ENCODE results near the gene WDFY3.
"Not testable (repeated sequence)": the region's sequence is repeated elsewhere in the genome, so short reads cannot be mapped to it uniquely, and the experiment has no call there.

Gene WDFY3

DNA sequence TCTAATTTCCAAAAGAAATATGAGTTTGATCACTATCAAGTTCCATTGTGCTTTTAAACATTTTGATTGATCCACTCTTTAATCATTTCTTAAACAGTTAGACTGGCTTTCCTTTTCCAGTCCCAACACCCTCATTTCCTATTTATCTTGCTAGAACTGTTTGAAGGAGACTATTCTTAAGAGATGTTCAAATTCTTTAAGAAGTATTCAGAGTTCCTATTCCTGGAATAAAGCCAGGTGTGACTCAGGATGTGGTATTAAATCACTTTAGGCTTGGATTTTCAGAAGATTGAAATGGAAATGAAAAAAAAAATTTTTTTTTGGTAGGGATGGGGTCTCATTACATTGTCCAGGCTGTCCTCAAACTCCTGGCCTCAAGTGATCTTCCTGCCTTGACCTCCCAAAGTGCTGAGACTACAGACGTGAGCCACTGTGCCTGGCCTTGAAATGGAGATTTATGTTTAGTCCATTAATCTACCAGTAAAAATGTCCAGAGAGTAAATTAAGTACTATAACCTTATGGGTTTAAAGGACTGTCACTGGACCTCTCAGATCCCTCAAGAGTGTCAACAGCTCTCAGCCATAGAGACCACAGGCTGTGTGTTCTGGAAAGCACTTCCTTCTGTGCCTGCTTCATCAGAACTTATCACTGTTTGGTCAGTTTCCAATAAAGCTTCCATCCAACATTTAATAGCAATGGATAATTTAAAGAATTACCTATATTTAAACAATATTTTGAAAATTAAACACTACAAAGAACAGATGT is 292.8 kb downstream of the WDFY3 start:
- DNase-seq (ENCODE audit: low read depth in 3 of 3), result no peak

DNA sequence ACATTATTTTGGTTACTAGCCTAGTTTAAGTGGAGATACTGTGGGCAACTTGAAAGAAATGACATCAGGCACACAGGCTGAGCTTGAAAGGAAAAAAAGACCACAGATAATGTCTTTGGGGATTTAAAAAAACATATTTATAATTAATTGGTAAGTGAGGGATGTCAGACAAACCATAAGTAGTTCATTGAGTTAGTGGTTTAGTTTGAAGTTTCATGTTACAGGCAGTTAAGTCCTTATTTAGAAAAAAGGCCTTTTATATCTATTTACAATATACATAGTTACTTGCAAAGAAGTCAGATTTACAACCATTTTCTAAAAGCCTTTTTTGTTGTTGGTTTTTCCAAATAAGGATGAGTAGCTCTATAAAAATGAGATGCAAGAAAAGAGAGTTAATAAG is 294.3 kb downstream of the WDFY3 start:
- DNase-seq (ENCODE audit: low read depth in 3 of 3), result no peak

DNA sequence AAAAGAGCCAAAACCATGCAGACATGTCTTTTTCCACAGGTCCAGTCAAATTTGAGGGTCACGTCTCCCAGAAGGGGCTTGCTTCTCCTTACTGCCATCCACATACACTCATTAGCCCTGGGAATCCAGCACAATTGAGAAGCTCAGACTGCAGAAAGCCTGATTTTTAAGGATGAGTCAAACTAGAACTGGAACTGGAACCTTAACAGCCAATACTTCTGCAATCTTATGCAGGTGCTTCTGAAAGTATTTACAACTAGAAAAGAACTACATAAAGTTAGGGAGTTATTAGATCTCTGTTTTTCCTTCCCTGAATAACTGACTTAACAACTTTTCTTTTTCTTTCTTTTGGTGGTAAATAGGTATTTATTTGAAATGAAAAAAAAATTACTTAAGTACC is 297.3 kb downstream of the WDFY3 start:
- DNase-seq (ENCODE audit: low read depth in 3 of 3), result no peak

DNA sequence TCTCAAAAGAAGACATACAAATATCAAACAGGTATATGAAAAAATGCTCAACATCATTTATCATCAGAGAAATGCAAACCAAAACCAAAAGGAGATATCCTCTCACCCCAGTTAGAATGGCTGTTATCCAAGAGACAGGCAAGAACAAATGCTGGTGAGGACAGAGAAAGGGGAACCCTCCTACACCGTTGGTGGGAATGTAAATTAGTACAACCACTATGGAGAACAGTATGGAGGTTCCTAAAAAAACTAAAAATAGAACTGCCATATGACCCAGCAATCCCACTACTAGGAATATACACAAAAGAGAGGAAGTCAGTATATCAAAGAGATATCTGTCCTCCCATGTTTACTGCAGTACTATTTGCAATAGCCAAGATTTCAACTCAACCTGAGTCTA is 300.1 kb downstream of the WDFY3 start:
- no peak for DNase-seq (ENCODE audit: low read depth in 3 of 3)

DNA sequence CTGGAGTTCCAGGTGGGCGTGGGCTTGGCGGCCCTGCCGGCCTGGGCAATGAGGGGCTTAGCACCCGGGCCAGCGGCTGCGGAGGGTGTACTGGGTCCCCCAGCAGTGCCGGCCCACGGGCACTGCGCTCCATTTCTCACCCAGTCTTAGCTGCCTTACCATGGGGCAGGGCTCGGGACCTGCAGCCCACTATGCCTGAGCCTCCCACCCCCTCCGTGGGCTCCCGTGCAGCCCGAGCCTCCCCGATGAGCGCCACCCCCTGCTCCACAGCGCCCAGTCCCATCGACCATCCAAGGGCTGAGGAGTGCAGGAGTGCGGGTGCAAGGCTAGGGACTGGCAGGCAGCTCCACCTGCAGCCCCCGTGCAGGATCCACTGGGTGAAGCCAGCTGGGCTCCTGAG is 301.7 kb downstream of the WDFY3 start:
- not testable (repeated sequence) for DNase-seq (ENCODE audit: low read depth in 3 of 3)

DNA sequence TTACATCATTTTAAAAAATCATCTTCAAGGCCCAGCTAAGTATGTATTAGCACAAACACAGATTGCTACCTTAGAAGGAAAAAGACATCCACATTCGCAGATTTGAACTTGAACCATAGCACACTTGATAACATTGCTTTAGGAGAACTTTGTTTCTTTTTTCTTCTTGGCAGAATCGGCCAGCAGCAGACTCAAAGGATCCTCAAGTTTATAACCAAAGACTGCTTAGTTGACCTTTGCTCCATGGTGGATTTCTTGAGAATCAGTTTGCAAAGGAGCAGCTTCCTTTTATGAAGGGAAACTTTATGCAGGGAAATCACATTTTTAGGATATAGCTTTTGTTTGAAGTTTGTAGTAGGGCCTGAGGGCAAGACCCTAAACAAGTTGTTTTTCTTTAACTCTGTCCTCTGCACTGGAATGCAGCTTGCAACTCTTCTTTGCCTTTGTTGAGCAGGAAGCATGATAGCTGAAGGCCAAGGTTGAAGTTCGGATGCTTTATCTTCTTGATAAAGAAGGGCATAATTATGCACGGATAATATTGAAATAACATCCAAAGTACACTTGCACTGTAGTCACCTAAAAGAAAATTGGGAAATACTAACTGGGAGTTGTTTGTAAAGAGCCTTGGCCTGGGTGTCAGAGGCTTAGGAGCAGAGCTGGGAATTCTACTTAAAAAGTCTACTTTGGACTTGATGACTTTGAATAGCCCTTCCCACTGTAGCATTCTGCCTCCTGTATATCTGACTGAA is 305.1 kb downstream of the WDFY3 start:
- DNase-seq (ENCODE audit: low read depth in 3 of 3), result no peak

DNA sequence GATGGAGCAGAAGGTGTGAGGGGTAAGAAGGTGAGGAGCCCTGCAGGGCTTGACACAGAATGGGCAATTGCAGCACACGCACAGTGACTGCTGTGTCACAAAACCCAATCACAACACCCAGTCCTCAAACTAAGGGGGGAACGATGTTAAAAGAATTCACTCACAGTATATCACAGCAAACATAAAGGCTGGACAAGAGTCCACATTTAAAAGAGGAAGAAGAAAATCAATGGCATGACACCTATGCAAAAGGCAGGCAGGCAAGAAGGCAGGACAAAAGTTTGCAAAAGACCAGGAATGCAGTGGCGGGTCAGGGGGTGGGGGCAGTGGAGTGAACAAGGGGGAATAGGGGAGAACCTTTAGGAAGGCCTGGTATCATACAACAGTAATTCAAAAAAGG is 305.9 kb downstream of the WDFY3 start:
- no peak for DNase-seq (ENCODE audit: low read depth in 3 of 3)

DNA sequence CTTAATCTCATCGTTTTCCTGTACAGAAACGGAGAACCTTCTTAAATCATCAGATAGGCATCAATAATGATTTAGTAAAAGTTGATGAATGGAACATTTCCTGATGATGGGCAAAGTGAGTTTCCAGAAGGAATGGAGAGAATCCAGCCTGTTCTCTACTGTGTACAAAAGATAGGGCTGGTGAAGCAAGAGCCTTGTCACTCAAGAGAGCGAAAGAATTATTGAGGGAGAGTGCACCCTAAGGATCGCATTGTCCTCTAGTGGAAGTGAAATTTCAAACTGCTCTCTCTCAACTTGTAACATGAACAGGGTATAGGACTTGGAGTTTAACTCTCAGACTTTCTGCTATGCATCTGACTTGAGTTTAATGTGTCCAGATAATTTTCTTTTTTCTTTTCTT is 314.0 kb downstream of the WDFY3 start:
- DNase-seq (ENCODE audit: low read depth in 3 of 3), result no peak

DNA sequence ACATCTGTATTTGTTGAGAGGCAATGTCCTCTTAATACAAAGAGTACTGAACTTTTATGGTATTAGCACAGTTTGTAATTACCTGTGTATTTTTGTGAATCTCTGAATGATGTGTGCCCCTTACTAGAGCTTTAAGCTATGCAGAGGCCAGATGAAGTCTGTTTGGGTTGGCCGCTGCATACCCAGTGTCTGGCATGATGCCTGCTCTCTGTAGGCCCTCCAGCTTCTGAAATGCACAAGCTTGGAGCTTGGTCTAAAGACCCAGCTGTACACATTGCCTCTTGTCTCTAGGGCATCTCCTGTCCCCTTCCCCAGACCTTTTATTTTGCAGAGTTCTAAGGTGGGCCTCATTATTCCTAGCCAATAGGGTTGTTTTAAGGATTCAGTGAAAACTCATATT is 315.0 kb downstream of the WDFY3 start:
- DNase-seq (ENCODE audit: low read depth in 3 of 3), result no peak

DNA sequence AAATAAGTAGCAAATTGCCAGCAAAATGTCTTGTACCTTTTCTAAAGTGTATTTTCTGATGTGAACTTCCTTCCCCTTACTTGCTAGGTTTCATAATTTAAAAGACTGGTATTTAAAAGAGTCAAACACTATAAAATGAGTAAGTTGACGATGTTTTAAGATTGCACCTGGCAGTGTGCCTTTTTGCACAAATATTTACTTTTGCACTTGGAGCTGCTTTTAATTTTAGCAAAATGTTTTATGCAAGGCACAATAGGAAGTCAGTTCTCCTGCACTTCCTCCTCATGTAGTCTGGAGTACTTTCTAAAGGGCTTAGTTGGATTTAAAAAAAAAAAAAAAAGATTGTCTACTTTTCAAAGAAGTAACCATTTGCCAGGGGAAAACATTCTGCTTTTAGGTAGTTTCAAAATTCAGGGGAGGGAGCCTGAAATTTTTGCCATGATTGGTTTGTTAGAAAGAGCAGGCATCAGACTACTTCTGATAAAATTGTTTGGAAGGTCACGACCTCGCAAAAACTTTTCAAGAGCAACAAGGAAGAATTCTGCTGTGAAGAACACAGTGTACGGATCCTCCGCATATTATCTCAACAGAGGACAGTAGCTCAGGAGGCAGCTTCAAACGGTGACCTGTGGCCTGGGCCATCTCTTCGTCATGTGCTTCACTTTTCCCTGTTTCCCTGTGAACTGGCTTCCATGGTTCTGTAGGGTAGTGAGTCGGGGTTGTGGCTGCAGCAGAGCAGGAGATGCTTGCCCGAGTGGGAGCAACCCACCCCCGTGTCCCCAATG is 317.4 kb downstream of the WDFY3 start:
- no peak for DNase-seq (ENCODE audit: low read depth in 3 of 3)

DNA sequence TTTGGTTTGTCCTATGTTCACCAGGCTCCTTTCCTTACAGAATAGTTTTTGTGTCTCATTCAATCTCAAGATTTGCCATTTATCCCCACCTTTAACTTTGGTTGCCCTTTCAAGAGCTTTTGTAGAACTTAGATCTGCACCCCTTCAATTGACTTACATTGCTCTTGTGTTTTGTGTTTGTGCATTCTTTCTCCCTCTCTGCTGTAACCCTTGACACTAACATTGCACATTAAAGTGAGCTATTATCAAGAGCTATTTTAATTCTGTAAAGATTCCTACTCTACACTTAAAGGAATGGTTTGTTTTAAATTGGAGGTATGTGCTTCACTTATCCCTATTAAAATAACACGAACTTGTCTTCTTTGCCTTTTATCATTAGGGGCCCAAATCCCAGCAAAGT is 318.3 kb downstream of the WDFY3 start:
- DNase-seq (ENCODE audit: low read depth in 3 of 3), result no peak

DNA sequence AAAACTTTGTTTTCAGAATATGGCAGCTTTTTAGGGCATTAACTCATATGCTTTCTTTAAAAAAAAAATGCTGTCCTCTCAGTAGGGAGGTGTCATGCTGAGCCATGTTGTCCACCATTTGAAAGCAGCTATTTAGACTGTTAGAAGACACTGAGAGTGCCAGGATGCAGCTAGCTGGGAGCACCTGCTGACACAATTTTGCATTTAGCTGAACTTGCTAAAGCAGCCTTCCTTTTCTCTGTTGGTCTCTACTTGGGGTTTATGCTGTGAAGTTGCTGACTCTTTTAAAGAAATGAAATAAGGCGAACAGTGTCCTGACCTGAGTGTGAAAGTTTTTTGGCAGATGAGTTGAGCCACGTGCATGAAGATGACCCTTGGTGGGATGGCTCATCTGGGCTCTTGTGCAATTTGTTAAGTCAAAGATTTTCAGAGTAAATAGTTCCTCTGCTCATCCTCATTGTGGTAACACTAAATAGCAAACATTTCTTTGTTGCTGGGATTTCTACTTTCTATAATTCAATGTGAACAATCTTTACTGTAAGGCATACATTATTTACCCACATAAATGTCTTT is 319.1 kb downstream of the WDFY3 start:
- no peak for DNase-seq (ENCODE audit: low read depth in 3 of 3)

DNA sequence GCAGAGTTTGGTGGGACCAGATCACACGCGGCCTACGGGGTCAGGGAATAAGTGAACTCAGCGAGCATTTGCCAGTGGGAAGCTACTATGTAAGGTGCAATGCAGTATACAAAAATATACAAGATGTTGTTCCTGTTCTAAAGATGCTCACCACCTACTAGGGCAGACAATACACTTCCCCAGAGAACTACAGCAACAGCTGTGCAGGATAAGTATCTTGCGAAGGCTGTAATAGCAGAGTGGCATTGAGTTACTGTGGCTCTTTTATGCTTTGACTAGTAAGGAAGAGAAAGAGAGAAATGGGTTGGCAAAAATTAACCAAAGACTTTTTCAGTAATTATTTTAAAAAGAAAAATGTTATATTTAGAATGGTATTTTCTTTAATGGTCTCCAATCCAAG is 322.4 kb downstream of the WDFY3 start:
- no peak for DNase-seq (ENCODE audit: low read depth in 3 of 3)

DNA sequence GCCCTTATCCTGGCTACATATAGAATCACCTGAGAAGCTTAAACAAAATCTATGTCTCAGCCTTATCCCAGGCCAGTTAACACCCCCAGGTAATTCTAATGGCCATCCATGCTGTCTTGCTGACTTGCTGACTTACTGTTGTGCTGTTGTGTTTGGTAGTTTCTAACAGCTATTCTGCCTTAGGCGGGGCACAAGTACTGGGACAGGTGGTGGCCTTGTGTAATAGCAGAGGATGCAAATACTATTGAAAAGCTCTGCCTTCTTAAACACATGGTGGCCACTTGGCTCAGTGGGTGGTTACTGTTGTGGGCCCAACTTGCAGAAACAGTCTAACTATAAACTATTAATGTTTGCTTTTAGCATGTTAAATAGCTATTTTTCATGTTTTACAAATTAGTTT is 327.3 kb downstream of the WDFY3 start:
- no peak for DNase-seq (ENCODE audit: low read depth in 3 of 3)

DNA sequence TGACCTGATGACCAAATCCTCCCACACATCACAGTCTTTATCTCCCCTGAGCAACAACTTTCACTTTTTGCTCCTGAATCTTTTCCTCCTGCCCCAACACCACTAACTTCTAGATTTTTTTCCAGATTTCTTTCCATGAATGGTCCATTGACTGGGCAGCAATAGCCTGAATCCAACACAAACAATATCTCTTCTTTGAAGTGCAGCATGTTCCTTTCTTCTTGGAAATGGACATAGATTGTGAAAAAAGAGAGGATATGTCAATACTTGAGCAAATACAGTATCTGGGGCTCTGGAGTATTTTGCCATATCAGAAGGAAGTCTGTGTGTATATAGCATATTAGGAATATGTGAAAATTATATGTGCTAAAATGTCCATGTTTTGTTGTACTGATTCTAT is 328.4 kb downstream of the WDFY3 start:
- DNase-seq (ENCODE audit: low read depth in 3 of 3), result no peak

DNA sequence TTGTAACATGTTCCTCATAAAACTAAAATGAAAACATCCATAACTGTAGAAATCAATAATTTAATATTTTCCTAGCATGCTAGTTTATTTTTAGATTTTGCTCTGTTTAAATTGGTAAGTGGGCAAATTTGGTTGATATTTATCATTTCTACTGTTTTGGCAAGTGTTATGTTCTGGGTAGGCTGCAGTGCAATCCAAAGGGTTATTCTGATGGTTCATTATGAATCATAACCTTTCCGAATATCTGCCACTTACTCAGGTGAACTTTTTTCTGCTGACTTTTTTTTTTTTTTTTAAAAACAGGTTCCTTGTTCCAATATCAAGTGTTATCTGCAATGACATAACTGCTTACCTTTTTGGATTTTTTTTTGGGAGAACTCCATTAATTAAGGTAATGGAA is 331.5 kb downstream of the WDFY3 start:
- no peak for DNase-seq (ENCODE audit: low read depth in 3 of 3)

DNA sequence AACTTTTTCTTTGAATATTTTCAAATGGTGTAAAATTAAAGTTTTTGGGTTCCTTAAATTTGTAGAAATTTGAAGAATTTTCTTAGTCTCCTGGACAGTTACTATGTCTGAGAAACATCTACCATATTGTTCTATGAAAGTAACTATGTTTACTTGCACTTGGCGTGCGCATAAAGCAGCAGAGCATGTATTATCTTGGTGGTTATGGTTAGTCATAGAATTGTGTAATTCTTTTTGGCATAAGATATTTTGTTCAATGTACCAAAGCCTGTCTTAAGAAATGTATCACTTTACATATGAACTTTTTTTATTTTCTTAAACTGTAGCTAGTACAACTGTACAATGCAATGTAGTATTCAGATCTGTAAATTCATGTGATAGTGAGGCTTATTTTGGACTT is 334.4 kb downstream of the WDFY3 start:
- no peak for DNase-seq (ENCODE audit: low read depth in 3 of 3)

DNA sequence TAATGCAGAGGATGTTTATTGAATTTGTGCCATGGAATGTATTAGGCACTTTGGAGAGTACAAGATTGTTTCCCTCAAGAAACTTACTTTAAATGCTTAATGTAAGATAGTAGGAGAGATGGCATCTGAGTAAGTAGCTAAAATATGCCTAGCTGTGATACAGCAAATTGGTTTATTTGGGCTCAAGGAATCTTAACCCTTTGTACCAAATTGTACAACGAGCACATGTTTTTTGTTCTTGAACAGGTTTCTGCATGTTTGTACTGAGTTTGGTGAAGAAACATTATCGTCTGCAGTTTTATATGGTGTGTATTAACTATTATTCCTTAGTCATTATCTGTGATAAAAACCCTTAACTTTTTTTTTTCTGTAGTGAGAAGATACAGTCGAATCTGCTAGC is 334.9 kb downstream of the WDFY3 start:
- no peak for DNase-seq (ENCODE audit: low read depth in 3 of 3)

DNA sequence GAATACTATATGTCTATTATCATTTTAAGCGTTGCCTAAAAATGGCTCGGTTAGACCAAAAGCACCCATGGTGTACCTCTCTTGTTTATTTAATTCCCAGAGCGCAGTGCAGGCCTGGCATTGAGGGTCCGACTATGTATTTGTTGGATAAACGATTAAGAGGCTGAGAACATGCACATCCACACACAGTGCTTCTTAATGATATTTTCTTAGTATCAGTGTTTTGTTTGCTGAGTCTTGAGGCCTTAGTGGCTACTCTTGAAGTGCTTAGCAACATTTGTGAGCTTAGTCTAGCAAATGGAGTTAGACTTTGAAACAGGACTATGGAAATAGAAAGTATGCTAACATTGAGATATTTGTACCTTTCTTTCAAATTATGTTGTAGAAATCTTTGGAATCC is 339.8 kb downstream of the WDFY3 start:
- DNase-seq (ENCODE audit: low read depth in 3 of 3), result no peak

DNA sequence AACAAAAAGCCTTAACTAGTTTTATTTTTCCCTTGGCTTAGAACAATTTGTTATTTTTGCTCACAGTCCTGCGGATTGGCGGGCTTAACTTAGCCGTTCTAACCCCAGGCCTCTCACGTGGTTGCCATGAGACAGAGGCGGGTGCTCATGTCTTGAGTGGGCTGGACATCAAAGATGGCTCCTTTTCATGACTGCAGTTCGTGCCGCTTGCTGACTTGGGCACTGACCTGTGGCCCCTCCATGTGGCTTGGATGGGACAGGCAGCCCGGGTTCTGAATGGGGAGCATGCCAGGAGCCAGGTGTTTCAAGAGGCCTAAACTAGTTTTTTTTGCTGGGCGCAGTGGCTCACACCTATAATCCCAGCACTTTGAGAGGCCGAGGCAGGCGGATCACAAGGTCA is 342.8 kb downstream of the WDFY3 start:
- DNase-seq (ENCODE audit: low read depth in 3 of 3), result no peak

DNA sequence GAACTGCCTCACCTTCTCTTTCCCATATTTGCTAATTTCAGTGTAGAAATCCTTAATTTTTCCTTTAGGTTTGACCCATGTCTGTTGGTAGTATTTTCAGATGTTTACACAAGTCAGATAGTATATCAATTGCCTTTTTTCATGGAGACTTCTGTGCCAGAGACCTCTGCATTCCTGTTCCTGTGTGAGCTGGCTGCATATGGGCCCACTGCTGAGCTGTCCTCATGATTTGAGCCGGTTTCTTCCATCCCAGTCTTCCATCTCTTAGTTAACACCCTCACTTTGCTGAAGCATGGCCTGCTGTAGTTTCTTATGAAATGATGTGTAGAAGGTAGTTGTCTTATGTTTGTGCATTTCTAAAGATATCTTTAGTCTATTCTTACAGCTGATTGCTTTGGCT is 343.5 kb downstream of the WDFY3 start:
- no peak for DNase-seq (ENCODE audit: low read depth in 3 of 3)

Measured in stimulated activated CD4-positive, alpha-beta T cell treated with anti-CD3 and anti-CD28 coated beads, TNF-alpha, amount 100 ng/mL, for 4 hours (primary cell).